ENCODE data around the gene SCUBE1.

SCUBE1 gene

GRCh38 chr22:43365715-43366440 lies 22.7 kb upstream of the SCUBE1 start:
- Histone ChIP-seq H3K14ac (ENCODE audit: low read length) (no peak overlapping the region), H3K4me3 (ENCODE audit: low read length in 2 of 2) (no peak overlapping the region)

DNA sequence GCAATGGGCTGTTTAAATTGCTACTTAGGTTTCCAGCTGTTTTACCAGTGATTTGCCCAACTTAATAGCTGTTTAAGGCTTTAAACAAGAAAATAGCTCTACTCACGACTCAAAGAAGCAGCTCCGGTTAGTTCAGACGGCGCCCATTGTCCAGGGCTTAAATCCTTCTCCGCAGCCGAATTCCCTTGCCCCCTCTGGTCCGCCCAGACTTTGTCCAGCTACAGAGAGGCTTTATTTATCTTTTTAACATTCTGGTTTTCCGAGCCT lies 20.9 kb upstream of the SCUBE1 start:
- peaks cover 2 to 11% of the 10 kb centered on the region in 2 donors for H3K4me1 ChIP-seq (ENCODE audit: control insufficient read depth in 2 of 2, insufficient read depth in 1 of 2, low read depth in 1 of 2, low read length in 2 of 2)
- H2BK12ac ChIP-seq (ENCODE audit: low read length): no peak overlapping the region
- peak overlapping the region; percentile 100 for H3K27ac ChIP-seq (replicated peaks; ENCODE audit: low read length)
- no peaks in the 10 kb centered on the region for H3K27me3 ChIP-seq (ENCODE audit: control insufficient read depth in 3 of 3, insufficient read depth in 3 of 3, low read depth in 1 of 3, low read length in 3 of 3)
- H3K36me3 ChIP-seq (replicated peaks in 1 of 2; ENCODE audit: control insufficient read depth in 2 of 2, insufficient read depth in 2 of 2, low read length in 2 of 2): no peaks in the 10 kb centered on the region
- H2AK5ac ChIP-seq (ENCODE audit: low read depth, low read length): no peak overlapping the region
- no peak overlapping the region for H2AFZ ChIP-seq (ENCODE audit: low read length)
- no peak overlapping the region for H3K23ac ChIP-seq (ENCODE audit: low read depth, low read length, poor library complexity)
- no peak overlapping the region for H3K14ac ChIP-seq (ENCODE audit: low read length)
- H2BK120ac ChIP-seq (ENCODE audit: low read depth, low read length): no peak overlapping the region
- no peak overlapping the region for H4K8ac ChIP-seq (ENCODE audit: low read depth, low read length)
- H2BK5ac ChIP-seq (ENCODE audit: low read length): no peak overlapping the region
- H3K18ac ChIP-seq (ENCODE audit: low read length): no peak overlapping the region
- no CpG with 5 or more reads among the region's 8 CpGs for WGBS, 2 donors (ENCODE audit: extremely low coverage in 2 of 2, insufficient read length in 2 of 2, insufficient replicate concordance in 1 of 2)
- H3K79me1 ChIP-seq (ENCODE audit: low read depth, low read length): no peaks in the 10 kb centered on the region
- H4K91ac ChIP-seq (ENCODE audit: low read depth, low read length, poor library complexity): no peak overlapping the region
- H3K4me3 ChIP-seq (ENCODE audit: low read length in 2 of 2): no peak overlapping the region
- no peaks in the 10 kb centered on the region for H3K9me3 ChIP-seq (replicated peaks in 1 of 2; ENCODE audit: control insufficient read depth in 2 of 2, insufficient read depth in 1 of 2, low read depth in 1 of 2, low read length in 2 of 2)
- peak overlapping the region; percentile 42 for H3K4me2 ChIP-seq (ENCODE audit: insufficient read depth, low read length, poor library complexity, severe bottlenecking)
- H2BK15ac ChIP-seq (ENCODE audit: low read length): no peak overlapping the region
- no peak overlapping the region for H3K4ac ChIP-seq (ENCODE audit: low read length)
- peak; percentile 87 for DNase-seq (ENCODE audit: low spot score)
- no peak overlapping the region for H3K9ac ChIP-seq (ENCODE audit: low read depth, low read length, poor library complexity)

More at GRCh38 chr22:43365715-43366440, 22.7 kb upstream of the SCUBE1 start:
- H3K4me1 ChIP-seq (ENCODE audit: control insufficient read depth in 2 of 2, insufficient read depth in 1 of 2, low read depth in 1 of 2, low read length in 2 of 2): peaks cover 2 to 20% of the 10 kb centered on the region in 2 donors
- H3K79me1 ChIP-seq (ENCODE audit: low read depth, low read length): no peaks in the 10 kb centered on the region
- no peaks in the 10 kb centered on the region for H3K9me3 ChIP-seq (replicated peaks in 1 of 2; ENCODE audit: control insufficient read depth in 2 of 2, insufficient read depth in 1 of 2, low read depth in 1 of 2, low read length in 2 of 2)
- H3K18ac ChIP-seq (ENCODE audit: low read length): peak overlapping the region; percentile 2
- no peak overlapping the region for H3K23ac ChIP-seq (ENCODE audit: low read depth, low read length, poor library complexity)
- H2BK12ac ChIP-seq (ENCODE audit: low read length): no peak overlapping the region
- DNase-seq (ENCODE audit: low spot score): no peak
- no peak overlapping the region for H2AFZ ChIP-seq (ENCODE audit: low read length)
- H3K27me3 ChIP-seq (ENCODE audit: control insufficient read depth in 3 of 3, insufficient read depth in 3 of 3, low read depth in 1 of 3, low read length in 3 of 3): peaks cover 0 to 3% (median 0%) of the 10 kb centered on the region in 3 experiments
- no peak overlapping the region for H4K8ac ChIP-seq (ENCODE audit: low read depth, low read length)
- no peak overlapping the region for H2BK120ac ChIP-seq (ENCODE audit: low read depth, low read length)
- H4K91ac ChIP-seq (ENCODE audit: low read depth, low read length, poor library complexity): no peak overlapping the region
- H3K36me3 ChIP-seq (replicated peaks in 1 of 2; ENCODE audit: control insufficient read depth in 2 of 2, insufficient read depth in 2 of 2, low read length in 2 of 2): no peaks in the 10 kb centered on the region
- H2BK5ac ChIP-seq (ENCODE audit: low read length): no peak overlapping the region
- peak overlapping the region; percentile 8 for H2AK5ac ChIP-seq (ENCODE audit: low read depth, low read length)
- H3K9ac ChIP-seq (ENCODE audit: low read depth, low read length, poor library complexity): no peak overlapping the region
- no peak overlapping the region for H3K4me2 ChIP-seq (ENCODE audit: insufficient read depth, low read length, poor library complexity, severe bottlenecking)
- no CpG with 5 or more reads among the region's 6 CpGs for WGBS, 2 donors (ENCODE audit: extremely low coverage in 2 of 2, insufficient read length in 2 of 2, insufficient replicate concordance in 1 of 2)
- H2BK15ac ChIP-seq (ENCODE audit: low read length): peak overlapping the region; percentile 7
- no peak overlapping the region for H3K27ac ChIP-seq (replicated peaks; ENCODE audit: low read length)
- H3K4ac ChIP-seq (ENCODE audit: low read length): no peak overlapping the region

DNA sequence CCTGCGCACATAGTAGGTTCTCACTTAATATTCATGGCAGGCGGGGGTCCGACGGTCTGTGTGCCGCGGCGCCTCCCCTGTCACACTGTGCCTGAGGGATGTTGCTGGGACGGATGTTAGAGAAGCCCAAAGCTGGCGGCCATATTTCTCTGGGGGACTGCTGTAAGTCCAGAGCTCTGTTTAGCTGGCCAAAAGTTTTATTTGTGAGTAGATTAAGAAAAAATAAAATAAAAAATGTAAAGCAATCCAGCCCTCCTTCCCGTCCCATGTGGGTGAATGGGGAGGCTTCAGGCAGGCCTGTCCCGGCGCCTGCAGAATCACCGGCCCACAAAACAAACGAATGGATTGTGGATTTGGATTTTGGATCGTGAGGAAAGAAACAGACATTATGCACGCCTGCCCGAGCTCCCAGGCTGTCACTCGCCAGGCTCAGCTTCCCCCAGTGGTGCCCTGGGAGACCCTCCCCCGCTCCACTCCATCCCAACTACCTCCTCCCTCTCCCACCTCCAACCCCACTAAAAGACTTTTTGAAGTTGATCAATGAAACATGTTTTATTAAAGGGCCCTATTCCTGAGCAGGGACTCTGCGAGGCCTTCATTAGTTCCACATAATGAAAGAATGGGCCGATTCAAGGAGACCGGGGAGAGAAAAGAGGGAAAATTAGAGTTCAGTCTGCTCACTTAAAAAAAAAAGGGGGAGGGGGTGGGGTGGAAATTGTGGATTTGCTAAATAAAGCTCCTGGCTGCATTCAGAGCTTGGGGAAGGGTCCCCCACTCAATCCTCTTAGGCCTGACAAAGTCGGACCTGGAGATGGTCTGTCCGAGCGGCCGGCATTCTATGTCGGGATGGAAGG lies 20.4 kb upstream of the SCUBE1 start:
- Histone ChIP-seq H3K23ac (ENCODE audit: low read depth, low read length, poor library complexity) (no peak overlapping the region), H2AK5ac (ENCODE audit: low read depth, low read length) (peak overlapping the region; percentile 61), H2AFZ (ENCODE audit: low read length) (peak overlapping the region; percentile 40), H3K9ac (ENCODE audit: low read depth, low read length, poor library complexity) (no peak overlapping the region), H3K4ac (ENCODE audit: low read length) (no peak overlapping the region), H4K8ac (ENCODE audit: low read depth, low read length) (no peak overlapping the region), H3K4me3 (ENCODE audit: low read length in 2 of 2) (no peak overlapping the region), H3K36me3 (replicated peaks in 1 of 2; ENCODE audit: control insufficient read depth in 2 of 2, insufficient read depth in 2 of 2, low read length in 2 of 2) (no peaks in the 10 kb centered on the region), H2BK12ac (ENCODE audit: low read length) (no peak overlapping the region), H3K27ac (replicated peaks; ENCODE audit: low read length) (peak overlapping the region; percentile 100), H3K9me3 (replicated peaks in 1 of 2; ENCODE audit: control insufficient read depth in 2 of 2, insufficient read depth in 1 of 2, low read depth in 1 of 2, low read length in 2 of 2) (no peaks in the 10 kb centered on the region), H3K27me3 (ENCODE audit: control insufficient read depth in 3 of 3, insufficient read depth in 3 of 3, low read depth in 1 of 3, low read length in 3 of 3) (no peaks in the 10 kb centered on the region), H2BK120ac (ENCODE audit: low read depth, low read length) (peak overlapping the region; percentile 90), H2BK15ac (ENCODE audit: low read length) (no peak overlapping the region), H4K91ac (ENCODE audit: low read depth, low read length, poor library complexity) (peak overlapping the region; percentile 92), H3K18ac (ENCODE audit: low read length) (peak overlapping the region; percentile 94), H3K4me2 (ENCODE audit: insufficient read depth, low read length, poor library complexity, severe bottlenecking) (peak overlapping the region; percentile 42), H3K4me1 (ENCODE audit: control insufficient read depth in 2 of 2, insufficient read depth in 1 of 2, low read depth in 1 of 2, low read length in 2 of 2) (peaks cover 2 to 11% of the 10 kb centered on the region in 2 donors), H3K14ac (ENCODE audit: low read length) (no peak overlapping the region), H3K79me1 (ENCODE audit: low read depth, low read length) (no peaks in the 10 kb centered on the region), H2BK5ac (ENCODE audit: low read length) (peak overlapping the region; percentile 91)
- no CpG with 5 or more reads among the region's 27 CpGs for WGBS, 2 donors (ENCODE audit: extremely low coverage in 2 of 2, insufficient read length in 2 of 2, insufficient replicate concordance in 1 of 2)
- DNase-seq (ENCODE audit: low spot score): no peak

DNA sequence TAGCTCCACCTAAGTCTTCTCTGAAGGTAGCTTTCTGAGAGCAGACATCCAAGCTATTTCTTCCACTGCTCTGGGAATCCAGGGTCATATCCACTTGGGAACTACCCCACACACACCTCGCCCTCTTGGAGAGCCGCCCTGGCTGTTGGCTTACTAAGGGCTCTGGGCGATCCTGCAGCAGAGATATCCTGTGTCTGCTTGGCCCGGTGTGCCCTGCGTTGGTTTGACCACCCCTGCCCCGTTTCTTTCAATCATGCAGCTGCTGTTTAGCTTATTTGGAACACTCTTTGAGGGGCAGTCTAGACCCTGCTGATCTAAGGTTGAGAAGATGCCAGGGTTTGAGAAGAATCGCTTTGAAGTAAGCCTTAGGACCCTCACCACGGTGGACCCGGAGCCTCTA lies 17.4 kb upstream of the SCUBE1 start:
- H3K4me1 ChIP-seq (ENCODE audit: control insufficient read depth in 2 of 2, insufficient read depth in 1 of 2, low read depth in 1 of 2, low read length in 2 of 2): peaks cover 2 to 15% of the 10 kb centered on the region in 2 donors
- no peak overlapping the region for H2BK120ac ChIP-seq (ENCODE audit: low read depth, low read length)
- no peak overlapping the region for H2AK5ac ChIP-seq (ENCODE audit: low read depth, low read length)
- H3K27ac ChIP-seq (replicated peaks; ENCODE audit: low read length): no peak overlapping the region
- H3K79me1 ChIP-seq (ENCODE audit: low read depth, low read length): no peaks in the 10 kb centered on the region
- H3K18ac ChIP-seq (ENCODE audit: low read length): peak overlapping the region; percentile 81
- no peak overlapping the region for H3K4ac ChIP-seq (ENCODE audit: low read length)
- H3K23ac ChIP-seq (ENCODE audit: low read depth, low read length, poor library complexity): no peak overlapping the region
- H3K9ac ChIP-seq (ENCODE audit: low read depth, low read length, poor library complexity): no peak overlapping the region
- no peaks in the 10 kb centered on the region for H3K36me3 ChIP-seq (replicated peaks in 1 of 2; ENCODE audit: control insufficient read depth in 2 of 2, insufficient read depth in 2 of 2, low read length in 2 of 2)
- no peaks in the 10 kb centered on the region for H3K9me3 ChIP-seq (replicated peaks in 1 of 2; ENCODE audit: control insufficient read depth in 2 of 2, insufficient read depth in 1 of 2, low read depth in 1 of 2, low read length in 2 of 2)
- H2BK15ac ChIP-seq (ENCODE audit: low read length): peak overlapping the region; percentile 68
- H4K91ac ChIP-seq (ENCODE audit: low read depth, low read length, poor library complexity): no peak overlapping the region
- H2AFZ ChIP-seq (ENCODE audit: low read length): no peak overlapping the region
- no peak overlapping the region for H3K14ac ChIP-seq (ENCODE audit: low read length)
- no peak for DNase-seq (ENCODE audit: low spot score)
- WGBS, 2 donors (ENCODE audit: extremely low coverage in 2 of 2, insufficient read length in 2 of 2, insufficient replicate concordance in 1 of 2): no CpG with 5 or more reads among the region's 9 CpGs
- H3K4me2 ChIP-seq (ENCODE audit: insufficient read depth, low read length, poor library complexity, severe bottlenecking): no peak overlapping the region
- H2BK5ac ChIP-seq (ENCODE audit: low read length): no peak overlapping the region
- H2BK12ac ChIP-seq (ENCODE audit: low read length): peak overlapping the region; percentile 31
- H3K27me3 ChIP-seq (ENCODE audit: control insufficient read depth in 3 of 3, insufficient read depth in 3 of 3, low read depth in 1 of 3, low read length in 3 of 3): no peaks in the 10 kb centered on the region
- H4K8ac ChIP-seq (ENCODE audit: low read depth, low read length): no peak overlapping the region
- no peak overlapping the region for H3K4me3 ChIP-seq (ENCODE audit: low read length in 2 of 2)

Measured in neuronal stem cell (in vitro differentiated cells).